GM19452 (cell line): Measurements from ENCODE around the gene IL1B.

Source experiments
- ATAC-seq: cut with Tn5 transposase; IDR thresholded peaks from one replicate; pipeline ENCODE4 v1.9.1; 2021; ENCODE audit not compliant: unreplicated experiment

Gene IL1B

DNA sequence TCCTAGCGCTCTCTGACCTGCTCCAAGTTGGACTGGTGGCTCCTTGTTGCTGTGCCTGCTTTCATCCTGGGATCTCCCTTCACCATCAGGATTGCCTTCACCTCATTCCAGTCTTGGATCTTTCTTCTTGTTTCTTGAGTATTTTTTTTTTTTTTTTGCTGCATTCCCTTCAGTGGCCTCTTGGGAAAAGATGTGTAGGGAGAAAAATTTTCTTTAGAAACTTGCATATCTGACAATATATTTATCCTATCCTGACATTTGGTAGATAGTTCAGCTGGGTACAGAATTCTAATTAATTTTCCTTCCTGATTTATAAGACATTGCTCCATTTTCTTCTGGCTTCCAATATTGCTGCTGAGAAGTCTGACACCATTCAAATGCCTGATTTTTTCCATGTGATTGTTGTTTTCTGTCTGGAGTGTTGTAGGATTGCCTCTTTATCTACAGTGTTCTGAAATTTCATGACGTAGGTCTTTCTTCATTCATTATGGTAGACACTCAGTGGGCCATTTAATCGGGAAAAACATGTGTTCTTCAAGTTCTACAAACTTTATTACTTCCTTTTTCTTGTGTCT is 29.3 kb downstream of the IL1B start:
- ATAC-seq = no peak

GRCh38 chr2:112805542-112805941 is 31.0 kb downstream of the IL1B start:
- no peak for ATAC-seq

GRCh38 chr2:112803691-112804521 is 32.7 kb downstream of the IL1B start:
- peak; percentile 48 for ATAC-seq

- ATAC-seq = no peak
These were observed 35.5 kb downstream of the IL1B start for GRCh38 chr2:112800881-112801583.

DNA sequence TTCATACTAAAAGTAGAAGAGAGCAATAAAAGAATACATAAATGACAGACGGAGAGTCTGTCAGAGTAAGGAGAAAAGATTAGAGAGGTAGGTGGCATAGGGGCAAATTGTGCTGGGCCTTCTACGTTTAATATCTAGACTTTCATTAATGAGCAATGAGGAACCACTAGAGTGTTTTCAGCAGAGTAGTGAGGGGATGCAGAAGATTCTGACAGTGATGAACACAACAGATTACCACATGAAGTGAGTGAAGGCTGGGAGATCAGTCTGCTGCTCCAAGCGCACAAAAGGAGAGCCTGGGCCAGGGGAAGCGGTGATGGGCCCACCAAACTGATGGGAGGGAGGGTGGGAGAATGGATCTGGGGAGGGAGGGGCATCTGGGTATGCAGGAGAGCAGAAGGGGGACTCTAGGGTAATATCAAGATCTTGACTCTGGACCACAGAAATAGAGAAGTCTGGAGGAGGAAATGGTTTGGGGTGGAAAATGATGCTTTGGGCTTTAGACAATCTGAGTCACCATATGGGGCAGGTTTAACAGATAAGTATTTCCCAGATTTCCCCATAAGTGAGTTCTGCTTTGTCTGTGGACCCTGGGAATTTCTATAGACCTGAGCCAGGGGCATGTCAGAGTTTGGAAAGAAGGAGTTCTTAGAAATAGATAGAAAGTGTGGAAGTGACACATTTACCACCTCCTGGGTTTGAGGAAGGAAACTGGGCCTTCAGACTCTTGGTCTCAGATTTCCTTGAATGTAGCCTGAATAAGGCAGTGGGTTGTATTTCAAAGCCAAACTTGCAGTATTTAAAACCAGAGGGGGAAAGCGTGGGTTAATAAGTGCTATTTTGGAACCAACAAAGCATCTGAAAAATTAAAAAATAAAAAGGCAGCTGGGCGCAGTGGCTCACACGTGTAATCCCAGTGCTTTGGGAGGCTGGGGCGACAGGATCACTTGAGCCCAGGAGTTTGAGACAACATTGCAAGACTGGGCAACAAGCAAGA is 37.3 kb downstream of the IL1B start:
- no peak for ATAC-seq

DNA sequence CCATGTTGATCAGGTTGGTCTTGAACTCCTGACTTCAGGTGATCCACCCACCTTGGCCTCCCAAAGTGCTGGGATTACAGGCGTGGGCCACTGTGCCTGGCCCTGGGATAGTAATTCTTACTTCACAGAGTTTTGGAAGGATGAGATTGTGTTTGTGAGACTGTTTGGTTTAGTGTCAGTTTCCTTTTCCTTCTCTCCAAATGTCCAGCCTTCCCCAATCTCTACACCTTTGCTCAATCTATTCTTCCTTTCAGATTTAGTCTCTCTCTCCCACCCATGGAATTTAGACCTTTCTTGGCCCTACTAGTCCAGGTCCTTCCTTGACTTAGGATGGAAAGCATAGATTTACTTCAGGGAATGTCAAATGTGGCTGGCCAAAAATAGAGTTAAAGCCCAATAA is 40.1 kb downstream of the IL1B start:
- no peak for ATAC-seq

- ATAC-seq = no peak
These were observed 40.8 kb downstream of the IL1B start for GRCh38 chr2:112795774-112796173.

- ATAC-seq = no peak
These were observed 41.7 kb downstream of the IL1B start for GRCh38 chr2:112794841-112795240.

DNA sequence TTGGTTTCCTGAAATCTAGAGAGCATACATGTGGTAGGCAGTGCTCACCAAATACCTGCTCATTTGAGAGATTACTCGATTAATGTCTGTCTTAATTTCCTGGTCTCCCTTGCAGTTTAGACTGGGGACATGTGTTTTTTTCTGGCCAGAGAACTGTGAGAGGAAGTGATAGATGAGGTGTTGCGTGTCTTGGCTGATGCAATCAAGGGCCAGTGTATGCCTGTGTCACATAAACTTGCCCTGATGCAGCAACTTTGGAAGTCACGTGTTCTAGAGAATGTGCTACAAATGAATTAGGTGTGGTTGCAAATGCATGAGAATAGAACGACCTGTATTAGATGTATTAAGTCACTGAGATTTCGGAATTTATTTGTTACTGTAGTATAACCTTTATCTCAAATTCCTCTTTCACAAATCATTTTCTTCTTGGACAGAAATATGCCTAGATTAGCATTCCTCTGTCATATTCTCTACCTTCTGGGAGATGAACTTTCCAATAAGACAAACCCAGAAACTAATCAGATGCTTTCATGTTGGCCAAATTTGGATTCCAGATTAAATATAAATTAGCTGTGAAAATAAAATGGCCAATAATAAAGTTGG is 42.3 kb downstream of the IL1B start:
- peak; percentile 63 for ATAC-seq

DNA sequence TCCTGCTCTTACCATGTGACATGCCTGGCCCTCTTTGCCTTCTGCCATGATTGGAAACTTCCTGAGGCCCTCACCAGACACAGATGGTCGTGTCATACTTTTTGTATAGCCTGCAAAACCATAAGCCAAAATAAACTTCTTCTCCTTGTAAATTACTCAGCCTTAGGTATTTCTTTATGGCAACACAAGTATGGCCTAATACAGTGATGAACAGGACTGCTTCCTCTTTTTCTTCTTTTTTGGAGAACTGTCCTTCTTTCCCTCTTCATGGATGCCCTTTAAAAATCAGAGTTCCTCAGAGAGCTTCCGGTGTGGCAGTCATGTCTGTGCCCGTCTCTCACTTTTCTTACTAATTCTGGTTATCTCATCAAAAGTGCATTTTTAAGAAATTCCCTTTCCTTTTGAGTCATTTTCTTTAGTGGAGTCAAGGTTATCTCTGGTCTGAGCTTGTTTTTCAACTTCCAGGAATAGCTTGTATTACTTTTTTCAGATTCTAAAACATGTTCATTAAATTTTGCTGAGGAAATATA is 43.1 kb downstream of the IL1B start:
- no peak for ATAC-seq

DNA sequence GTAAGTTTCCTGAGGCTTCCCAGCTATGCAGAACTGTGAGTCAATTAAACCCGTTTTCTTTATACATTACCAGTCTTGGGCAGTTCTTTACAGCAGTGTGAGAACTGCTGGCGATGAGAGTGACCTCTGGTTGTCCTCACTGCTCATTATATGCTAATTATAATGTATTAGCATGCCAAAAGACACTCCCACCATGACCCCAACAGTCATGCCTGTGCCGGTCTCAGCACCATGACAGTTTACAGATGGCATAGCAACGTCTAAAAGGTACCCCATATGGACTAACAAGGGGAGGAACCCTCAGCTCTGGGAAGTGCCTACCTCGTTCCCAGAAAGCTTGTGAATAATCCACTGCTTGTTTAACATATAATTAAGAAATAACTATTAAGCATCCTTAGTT is 44.2 kb downstream of the IL1B start:
- ATAC-seq = no peak

GRCh38 chr2:112791693-112792230 is 44.8 kb downstream of the IL1B start:
- no peak for ATAC-seq

GRCh38 chr2:112791019-112791418 is 45.6 kb downstream of the IL1B start:
- no peak for ATAC-seq

DNA sequence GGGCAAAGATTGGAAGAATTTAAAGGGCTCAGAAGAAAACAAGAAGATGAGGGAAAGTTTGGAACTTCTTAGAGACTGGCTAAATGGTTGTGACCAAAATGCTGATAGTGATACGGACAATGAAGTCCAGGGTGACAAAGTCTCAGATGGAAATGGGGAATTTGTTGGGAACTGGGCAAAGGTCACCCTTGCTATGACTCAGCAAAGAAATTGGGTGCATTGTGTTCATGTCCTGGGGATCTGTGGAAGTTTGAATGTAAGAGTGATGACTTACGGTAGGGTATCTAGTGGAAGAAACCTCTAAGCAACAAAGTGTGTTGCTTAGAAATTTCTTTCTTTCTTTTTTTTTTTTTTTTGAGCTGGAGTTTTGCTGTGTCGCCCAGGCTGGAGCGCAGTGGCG is 46.3 kb downstream of the IL1B start:
- ATAC-seq = no peak

- no peak for ATAC-seq
These were observed 47.4 kb downstream of the IL1B start for GRCh38 chr2:112789186-112789585.

GRCh38 chr2:112788653-112789052 is 47.9 kb downstream of the IL1B start:
- no peak for ATAC-seq

DNA sequence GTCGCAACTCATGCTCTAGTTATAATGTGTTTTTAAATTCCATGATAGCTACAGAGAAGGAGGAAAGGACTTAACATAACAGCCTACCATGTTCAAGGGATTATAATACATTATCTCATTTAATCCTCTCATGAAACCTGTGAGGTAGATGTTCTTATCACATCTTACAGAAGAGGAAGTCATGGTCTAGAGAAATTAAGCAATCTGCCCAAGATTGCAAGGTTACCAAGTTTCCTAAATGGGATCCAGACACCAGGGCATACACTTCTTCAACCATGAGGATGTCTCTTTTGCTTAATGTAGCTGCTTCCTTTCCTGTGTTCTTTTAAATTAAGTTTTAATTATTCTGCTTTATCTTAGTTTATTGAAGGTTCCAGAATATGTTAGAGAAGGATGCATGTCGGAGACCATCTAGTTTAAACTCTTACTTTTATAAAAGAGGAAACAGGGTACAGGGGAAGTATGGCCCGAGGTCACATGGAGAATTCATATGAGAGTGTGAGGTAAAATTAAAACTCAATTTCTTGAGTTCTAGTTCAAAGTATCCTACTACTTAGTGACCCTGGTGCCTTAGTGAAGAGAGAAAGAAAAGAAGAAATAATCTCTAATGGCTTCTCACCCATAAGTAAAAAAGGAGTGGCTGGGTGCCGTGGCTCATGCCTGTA is 48.7 kb downstream of the IL1B start:
- no peak for ATAC-seq

GRCh38 chr2:112787294-112787693 is 49.3 kb downstream of the IL1B start:
- ATAC-seq = no peak
